Suppressor macrophage (primary cell): ENCODE results near the gene SYT9.
A peak's percentile ranks its signal among the peaks of the same experiment; 100 is the strongest.

ENCODE experiments used
- DNase-seq, 4 experiments: peaks; one replicate each; pipeline ENCODE4 v3.0.0-alpha.2; 2020 to 2022

Gene SYT9

GRCh38 chr11:7435176-7435575 lies 183.5 kb downstream of the SYT9 start:
- peak; percentile 10 to 66 (median 38) for DNase-seq

- DNase-seq, result no peak
Observed at GRCh38 chr11:7436146-7436545, 184.4 kb downstream of the SYT9 start.

- peak; percentile 74 to 91 (median 86) for DNase-seq
Observed at GRCh38 chr11:7436657-7437056, 185.0 kb downstream of the SYT9 start.

- no peak for DNase-seq
Observed at GRCh38 chr11:7437696-7438095, 186.0 kb downstream of the SYT9 start.

GRCh38 chr11:7439746-7440320 lies 188.1 kb downstream of the SYT9 start:
- DNase-seq, result peak; percentile 13 to 69 (median 48)

- peak; percentile 78 to 90 (median 85) for DNase-seq
Observed at GRCh38 chr11:7442588-7443215, 191.0 kb downstream of the SYT9 start.

GRCh38 chr11:7444091-7444981 lies 192.6 kb downstream of the SYT9 start:
- no peak for DNase-seq

- no peak for DNase-seq
Observed at GRCh38 chr11:7445564-7445963, 193.9 kb downstream of the SYT9 start.

- no peak for DNase-seq
Observed at GRCh38 chr11:7448201-7448600, 196.5 kb downstream of the SYT9 start.

- peak; percentile 9 to 64 (median 62) for DNase-seq
Observed at GRCh38 chr11:7449211-7449840, 197.6 kb downstream of the SYT9 start.

- no peak for DNase-seq
Observed at GRCh38 chr11:7449841-7450214, 198.1 kb downstream of the SYT9 start.

GRCh38 chr11:7450836-7451235 lies 199.1 kb downstream of the SYT9 start:
- no peak for DNase-seq

GRCh38 chr11:7451520-7451919 lies 199.8 kb downstream of the SYT9 start:
- DNase-seq, result no peak

GRCh38 chr11:7451952-7452494 lies 200.3 kb downstream of the SYT9 start:
- no peak for DNase-seq

- DNase-seq, result no peak
Observed at GRCh38 chr11:7454854-7455253, 203.2 kb downstream of the SYT9 start.

GRCh38 chr11:7457211-7457610 lies 205.5 kb downstream of the SYT9 start:
- no peak for DNase-seq

GRCh38 chr11:7462706-7463105 lies 211.0 kb downstream of the SYT9 start:
- DNase-seq, result no peak

- no peak for DNase-seq
Observed at GRCh38 chr11:7467652-7468051, 215.9 kb downstream of the SYT9 start.

- no peak for DNase-seq
Observed at GRCh38 chr11:7469351-7469865, 217.7 kb downstream of the SYT9 start.

GRCh38 chr11:7471071-7471470 lies 219.4 kb downstream of the SYT9 start:
- DNase-seq, result no peak

GRCh38 chr11:7473717-7474116 lies 222.0 kb downstream of the SYT9 start:
- DNase-seq, result no peak

- no peak for DNase-seq
Observed at GRCh38 chr11:7480113-7480512, 228.4 kb downstream of the SYT9 start.

- DNase-seq, result no peak
Observed at GRCh38 chr11:7484131-7484530, 232.4 kb downstream of the SYT9 start.
